ENCODE results near the gene TRPC5OS.

TRPC5OS gene

DNA sequence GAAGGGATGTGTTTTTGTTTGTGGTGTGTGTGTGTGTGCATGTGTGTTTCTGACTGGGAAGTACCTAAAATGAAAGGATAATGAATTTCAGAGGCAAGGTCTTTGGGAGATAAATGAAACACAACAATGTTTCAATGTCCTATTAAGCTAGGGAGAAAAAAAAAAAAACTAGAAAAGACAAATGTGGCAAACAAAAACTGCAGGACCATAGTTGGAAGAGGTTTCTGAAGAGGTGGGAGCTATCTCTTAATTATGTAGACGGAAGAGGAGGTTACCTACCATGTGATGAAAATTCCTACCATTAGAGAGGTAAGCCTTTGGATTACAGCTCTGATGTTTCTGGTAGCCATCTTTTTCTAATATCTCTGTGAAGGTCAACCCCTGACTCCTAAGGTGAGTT lies at the start of gene TRPC5OS:
TRPC5OS (plus strand) TSS at position 301 of the 400 bp plus-strand sequence. CDS start 25,669 bp downstream, outside the sequence.
- no peak for DNase-seq

GRCh38 chrX:111829345-111829744 lies 46.6 kb upstream of the TRPC5OS start:
- DNase-seq = no peak

DNA sequence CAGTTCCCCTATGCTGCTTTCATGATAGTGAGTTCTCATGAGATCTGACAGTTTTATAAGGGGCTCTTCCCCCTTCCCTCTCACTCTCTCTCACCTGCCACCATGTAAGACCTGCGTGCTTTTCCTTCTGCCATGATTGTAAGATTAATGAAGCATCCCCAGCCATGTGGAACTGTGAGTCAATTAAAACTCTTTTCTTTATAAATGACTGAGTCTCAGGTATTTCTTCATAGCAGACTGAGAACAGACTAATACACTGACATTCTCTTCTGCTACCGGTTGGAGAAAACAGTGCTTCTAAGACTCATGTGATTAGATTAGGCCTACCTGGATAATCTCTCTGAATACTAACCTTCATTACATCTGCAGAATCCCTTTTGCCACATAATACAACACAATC lies 45.4 kb upstream of the TRPC5OS start:
- DNase-seq = no peak

DNA sequence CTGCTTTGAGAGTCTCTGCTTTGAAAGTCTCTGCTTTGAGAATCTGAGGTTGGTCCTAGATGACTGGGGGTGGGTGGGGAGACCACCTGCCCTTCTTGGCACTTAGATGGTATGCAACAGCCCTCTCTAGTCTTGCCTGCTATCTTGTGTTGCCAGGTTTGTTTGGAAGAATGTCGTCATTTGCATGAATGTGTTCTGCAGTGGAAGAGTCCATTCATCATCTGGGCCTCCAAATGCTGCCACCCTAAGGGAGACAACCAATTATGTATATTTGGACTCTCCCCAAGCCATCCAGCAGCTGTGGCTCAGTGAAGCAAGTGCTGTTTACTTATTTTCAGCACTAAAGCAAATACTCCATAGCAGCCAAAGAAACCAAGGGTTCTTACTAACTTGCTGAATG lies 44.6 kb upstream of the TRPC5OS start:
- no peak for DNase-seq

DNA sequence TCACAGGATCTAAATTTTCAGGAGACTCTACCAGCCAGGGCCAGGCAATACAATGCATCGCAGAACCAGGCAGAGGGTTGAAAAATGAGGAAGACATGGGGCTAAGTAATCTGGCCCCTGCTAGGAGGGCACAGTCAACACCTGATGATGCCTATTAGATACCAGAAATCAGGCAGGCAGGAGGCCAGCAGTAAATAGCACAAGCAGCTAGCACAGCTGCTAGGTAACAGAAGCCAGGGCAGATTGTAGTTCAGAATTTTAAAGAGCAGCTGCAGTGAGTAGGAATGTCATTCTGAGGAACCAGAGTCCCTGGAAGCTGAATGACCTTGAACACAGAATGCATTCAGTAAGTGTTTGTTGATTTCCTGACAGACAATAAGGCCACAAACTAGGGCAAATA lies 38.8 kb upstream of the TRPC5OS start:
- no peak for DNase-seq

GRCh38 chrX:111847491-111848133 lies 28.4 kb upstream of the TRPC5OS start:
- DNase-seq = no peak

DNA sequence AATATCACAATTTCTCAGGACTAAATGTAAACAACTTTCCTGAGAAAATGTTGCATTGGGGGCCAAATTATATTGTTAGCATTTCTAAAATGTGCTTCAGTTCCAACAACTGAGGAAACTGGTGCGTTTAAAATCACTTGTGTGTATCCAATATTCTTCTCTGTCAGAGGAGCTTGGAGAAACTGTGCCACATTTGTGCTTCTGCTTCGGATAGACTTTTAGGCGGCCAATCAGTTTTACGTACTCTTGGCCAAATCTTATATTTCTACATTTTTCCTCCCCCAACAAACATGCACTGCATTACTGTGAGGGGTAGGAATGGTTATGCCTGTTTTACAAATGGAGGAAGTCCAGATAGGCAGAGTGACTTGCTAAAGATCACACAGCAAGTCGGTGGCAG lies 27.4 kb upstream of the TRPC5OS start:
- no peak for DNase-seq

DNA sequence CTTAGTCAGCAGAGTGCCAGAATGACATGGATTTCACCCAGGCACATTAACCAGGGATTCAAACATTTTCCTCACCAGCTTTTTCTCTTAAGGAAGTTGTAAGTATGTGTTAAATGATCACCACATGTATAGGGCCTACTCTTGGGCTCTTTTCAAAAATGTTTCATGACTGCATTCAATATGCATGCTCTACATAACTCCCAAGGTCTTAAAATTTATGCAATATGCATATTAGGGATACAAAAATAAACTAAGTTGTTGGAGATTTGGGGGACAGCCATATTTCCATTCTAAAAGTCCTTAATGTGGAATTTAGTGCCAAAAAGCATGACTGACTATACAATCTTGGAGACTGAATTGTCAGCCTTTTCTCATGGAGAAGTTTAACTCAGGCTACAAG lies 25.0 kb upstream of the TRPC5OS start:
- no peak for DNase-seq

GRCh38 chrX:111854556-111855490 lies 21.2 kb upstream of the TRPC5OS start:
- no peak for DNase-seq

- DNase-seq = no peak
Measured at GRCh38 chrX:111857534-111858060, 18.4 kb upstream of the TRPC5OS start.

GRCh38 chrX:111861605-111862004 lies 14.4 kb upstream of the TRPC5OS start:
- no peak for DNase-seq

DNA sequence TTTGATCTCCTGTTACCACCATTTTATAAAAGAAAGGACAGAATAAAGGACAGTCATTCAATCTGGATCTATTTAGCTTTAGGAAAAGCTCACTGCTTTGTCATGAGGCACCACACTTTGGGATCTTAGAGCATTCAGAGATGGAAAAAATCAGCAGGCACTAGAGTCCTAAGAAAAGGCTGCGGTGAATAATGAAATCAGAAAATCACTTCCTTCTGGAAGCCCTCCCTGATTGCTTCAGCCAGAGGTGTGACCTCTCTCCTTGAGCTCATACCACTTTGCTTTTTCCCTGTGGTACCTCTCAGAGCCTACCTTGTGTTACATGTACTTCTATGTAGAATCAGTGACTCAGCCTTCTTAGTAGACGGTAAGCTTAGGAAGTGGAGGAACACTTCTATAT lies 8.7 kb upstream of the TRPC5OS start:
- no peak for DNase-seq

DNA sequence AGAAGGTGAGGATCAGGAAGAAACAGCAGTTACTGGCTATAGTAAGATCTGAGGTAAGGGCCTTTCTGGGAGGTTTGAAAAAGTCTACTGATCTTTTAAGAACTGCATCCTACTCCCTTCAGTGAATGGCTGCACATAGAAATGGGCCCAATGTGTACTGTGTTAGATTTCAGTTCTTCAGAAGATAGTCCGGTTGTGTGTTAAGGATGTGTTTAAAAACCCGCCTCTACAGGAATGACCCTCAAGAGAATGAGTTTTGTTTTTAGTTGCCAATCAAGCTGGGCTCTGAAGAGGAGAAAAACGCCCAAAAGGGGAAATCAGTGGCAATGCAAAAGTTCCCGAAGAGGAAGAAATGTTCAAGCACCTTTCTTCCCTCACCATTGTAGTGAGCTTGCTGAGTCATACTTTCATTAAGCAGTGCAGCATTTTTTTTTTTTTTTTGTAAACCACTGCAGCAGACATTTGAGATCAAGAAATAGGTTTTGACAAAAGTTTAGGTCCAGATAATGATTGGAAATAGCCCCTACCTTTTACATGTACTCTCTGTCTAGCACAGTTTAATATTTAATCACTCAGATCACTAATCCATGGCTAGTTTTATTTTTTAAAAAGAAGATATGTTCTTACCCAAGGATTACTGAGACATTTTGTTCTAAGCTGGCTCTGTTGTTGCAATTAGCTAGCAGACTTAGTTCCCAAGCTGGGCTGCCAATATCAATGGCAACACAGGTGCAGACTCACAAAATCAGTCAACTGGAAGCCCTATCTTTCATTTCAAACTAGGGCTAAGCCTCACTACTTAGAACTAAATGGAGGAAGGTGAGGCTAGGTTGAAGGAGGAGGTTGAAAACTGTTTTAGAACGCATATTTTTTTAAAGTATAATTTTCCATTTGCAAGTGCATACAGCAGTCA lies 7.0 kb upstream of the TRPC5OS start:
- no peak for DNase-seq

DNA sequence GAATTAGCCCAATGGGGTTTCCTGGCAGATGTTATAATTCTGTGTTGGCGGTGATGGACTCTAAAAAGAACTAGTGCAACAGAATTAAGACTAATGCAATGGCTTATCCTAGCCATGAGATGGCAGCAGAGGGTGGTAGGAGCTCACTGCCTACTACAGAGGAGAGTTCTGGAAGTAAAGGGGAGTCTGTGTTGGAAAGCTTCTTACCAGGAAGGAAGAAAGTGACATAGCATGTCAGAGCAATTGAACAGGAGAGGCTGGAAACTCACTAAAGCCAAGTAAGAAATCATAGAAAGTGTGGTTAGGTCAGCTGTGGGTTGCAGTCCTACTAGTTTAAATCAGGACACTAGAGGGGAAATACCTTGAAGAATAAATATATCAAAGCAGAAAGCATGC lies 6.3 kb upstream of the TRPC5OS start:
- DNase-seq = peak; percentile 3

- DNase-seq = no peak
Measured at GRCh38 chrX:111874241-111874640, 1.7 kb upstream of the TRPC5OS start.

- no peak for DNase-seq
Measured at GRCh38 chrX:111876646-111877045, 665 bp downstream of the TRPC5OS start.

DNA sequence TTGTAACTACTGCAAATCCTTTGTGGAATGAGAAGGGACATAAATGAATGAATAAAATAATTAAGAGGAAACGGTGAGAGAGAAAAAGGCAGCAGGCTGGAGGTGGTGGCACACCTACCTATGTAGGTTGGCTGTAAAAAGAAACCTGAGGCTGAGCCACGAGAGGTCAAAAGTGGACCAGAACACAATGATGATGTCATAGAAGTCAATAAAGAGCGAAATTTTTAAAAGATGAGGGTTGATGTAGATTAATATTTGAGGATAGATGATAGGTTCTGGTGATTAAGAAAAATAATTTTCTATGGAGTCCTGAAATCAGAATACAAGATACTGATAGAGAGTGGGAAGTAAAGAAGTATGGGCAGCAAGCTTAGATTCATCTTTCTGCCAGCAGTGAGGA lies 1.7 kb downstream of the TRPC5OS start:
- DNase-seq = no peak

- no peak for DNase-seq
Measured at GRCh38 chrX:111880735-111881134, 4.8 kb downstream of the TRPC5OS start.

DNA sequence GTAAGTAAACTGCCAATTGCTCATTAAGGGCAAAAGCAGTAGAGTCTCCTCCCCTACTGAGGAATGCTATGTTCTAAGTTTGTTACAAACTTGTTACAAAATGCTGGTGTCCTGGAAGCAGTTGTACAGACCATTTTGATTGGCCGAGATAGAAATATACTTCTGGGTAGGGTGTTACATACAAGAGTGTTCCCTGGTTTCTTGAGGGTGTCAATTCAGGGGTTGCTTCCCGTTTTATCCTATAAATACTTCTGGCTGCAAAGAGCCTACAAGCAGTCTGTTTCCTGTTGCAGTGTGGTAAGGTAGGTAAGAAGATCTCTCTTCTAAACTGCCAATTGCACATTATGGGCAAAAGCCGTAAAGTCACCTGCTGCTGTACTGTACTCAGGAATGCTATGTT lies 5.7 kb downstream of the TRPC5OS start:
- DNase-seq = no peak

DNA sequence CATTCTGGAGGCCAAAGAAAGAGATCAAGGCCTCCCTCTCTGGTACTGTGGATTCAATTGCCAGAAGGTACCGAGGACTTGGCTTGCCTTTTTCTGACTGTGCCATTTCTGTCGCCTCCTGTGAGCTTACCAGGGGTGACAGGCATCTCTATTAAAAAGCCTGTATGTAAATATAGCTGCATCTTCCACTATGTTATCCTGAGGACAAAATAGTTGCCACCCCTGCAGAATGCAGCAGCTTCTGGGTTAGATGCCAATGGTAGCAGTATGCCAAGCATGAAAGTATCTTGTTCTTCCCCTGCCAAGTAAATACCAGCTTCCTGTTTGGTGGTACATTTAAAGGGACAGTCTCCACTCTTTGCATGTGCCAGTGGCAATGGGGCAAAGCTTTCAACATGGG lies 10.7 kb downstream of the TRPC5OS start:
- no peak for DNase-seq

GRCh38 chrX:111888600-111888999 lies 12.6 kb downstream of the TRPC5OS start:
- no peak for DNase-seq

GRCh38 chrX:111892375-111892774 lies 16.4 kb downstream of the TRPC5OS start:
- DNase-seq = no peak

DNA sequence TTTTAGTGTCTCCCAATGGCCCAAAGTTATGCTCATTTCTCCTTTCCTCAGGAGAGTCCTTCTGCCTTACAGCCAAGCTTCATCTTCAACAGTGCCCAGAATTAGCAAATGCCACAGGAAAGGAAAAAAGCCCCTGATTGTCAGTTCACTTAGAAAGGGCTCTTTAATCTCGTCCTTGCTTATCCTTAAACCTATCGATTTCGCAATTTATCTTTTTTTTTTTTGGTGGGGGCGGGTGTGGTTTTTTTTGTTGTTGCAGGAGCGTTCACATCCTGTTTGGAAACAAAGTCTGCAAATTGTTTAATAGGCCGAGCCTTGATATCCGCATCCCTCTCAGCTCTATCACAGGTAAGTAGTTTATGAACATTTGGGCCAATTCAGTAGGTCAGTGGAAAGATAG lies 20.2 kb downstream of the TRPC5OS start:
- DNase-seq = no peak

Measured in CD4-positive, alpha-beta T cell treated with Interleukin-4 for 4 hours (primary cell).